H1 (cell line): ENCODE results near the gene RGL2. TPM values are rescaled to one million over a fixed set of nuclear protein-coding genes. Genes with fewer than 3 reads are reported as not detected.

Experiments
- CTCF ChIA-PET: fragments of 300-600 bp; sonication (Branson Sonifier 250); formaldehyde crosslinking; loops from one replicate; lab custom pipeline; 2021; ENCODE audit not compliant: partially characterized antibody; lab: Charles Lee
- POLR2A ChIA-PET: fragments of 300-600 bp; sonication (Branson Sonifier 250); formaldehyde crosslinking; loops from one replicate; lab custom pipeline; 2021; ENCODE audit warnings: inconsistent platforms; ENCODE audit not compliant: partially characterized antibody; lab: Charles Lee
- DNase-seq, 2 experiments: peaks; one replicate each; pipeline versions ENCODE4 v3.0.0 to v3.0.0-alpha.2; 2010 to 2022; ENCODE audit warnings: low spot score in 2 of 2, low read depth in 1 of 2, mixed read lengths in 1 of 2
- FAIRE-seq: peaks from 2 replicates; lab custom pipeline; 2011; peaks lifted over from hg19 to GRCh38; lab: Jason Lieb, UNC
- H2AFZ ChIP-seq: 2 replicates; pipeline ENCODE4 v1.8.1; 2012; ENCODE audit warnings: low read length, inconsistent platforms
- H2AK5ac ChIP-seq: 2 replicates; pipeline ENCODE4 v1.6.1; 2013; ENCODE audit warnings: low read depth, low read length
- H2BK120ac ChIP-seq: replicated peaks from 2 replicates; pipeline ENCODE3; 2013; ENCODE audit warnings: low read depth, low read length, inconsistent platforms
- H2BK12ac ChIP-seq: 2 replicates; pipeline ENCODE4 v1.6.1; 2013; ENCODE audit warnings: low read depth, low read length
- H2BK15ac ChIP-seq: 2 replicates; pipeline ENCODE4 v1.6.1; 2013; ENCODE audit warnings: low read length
- H2BK20ac ChIP-seq: 2 replicates; pipeline ENCODE4 v1.6.1; 2013; ENCODE audit warnings: low read length
- H2BK5ac ChIP-seq: 2 replicates; pipeline ENCODE4 v1.6.1; 2013; ENCODE audit warnings: low read depth, low read length
- H3K14ac ChIP-seq: 2 replicates; pipeline ENCODE4 v1.6.1; 2013; ENCODE audit warnings: inconsistent platforms; ENCODE audit not compliant: insufficient read length
- H3K18ac ChIP-seq: 2 replicates; pipeline ENCODE4 v1.6.1; 2013; ENCODE audit warnings: low read length; ENCODE audit errors: extremely low read depth
- H3K23ac ChIP-seq: 2 replicates; pipeline ENCODE4 v1.6.1; 2013; ENCODE audit warnings: inconsistent platforms; ENCODE audit not compliant: insufficient read length
- H3K23me2 ChIP-seq: 2 replicates; pipeline ENCODE4 v1.6.1; 2013; ENCODE audit warnings: low read depth, low read length
- H3K27ac ChIP-seq: 2 replicates; pipeline ENCODE4 v1.6.1; 2011; ENCODE audit warnings: low read depth, low read length, inconsistent platforms
- H3K27me3 ChIP-seq, 4 experiments: replicated peaks in 1 of 4; 1 replicate in 1 of 4; 2 replicates in 3 of 4; pipeline versions ENCODE4 v1.6.1 to v1.8.1; 2011 to 2013; ENCODE audit warnings: low read length in 3 of 4, mild to moderate bottlenecking in 3 of 4, inconsistent platforms in 2 of 4, mixed read lengths in 2 of 4, moderate library complexity in 1 of 4; ENCODE audit not compliant: control insufficient read depth in 3 of 4, insufficient read depth in 3 of 4; ENCODE audit errors: extremely low read depth in 1 of 4
- H3K36me3 ChIP-seq, 4 experiments: 2 replicates each; pipeline versions ENCODE4 v1.6.1 to v1.8.1; 2011 to 2013; ENCODE audit warnings: mild to moderate bottlenecking in 4 of 4, low read length in 3 of 4, moderate library complexity in 2 of 4, control low read depth in 1 of 4, inconsistent platforms in 1 of 4; ENCODE audit not compliant: insufficient read depth in 4 of 4, control insufficient read depth in 2 of 4
- H3K4ac ChIP-seq: replicated peaks from 2 replicates; pipeline ENCODE3; 2013; ENCODE audit warnings: low read length, low read depth, mixed read lengths, inconsistent platforms; ENCODE audit not compliant: insufficient read length
- H3K4me1 ChIP-seq, 4 experiments: replicated peaks in 1 of 4; 1 replicate in 1 of 4; 2 replicates in 3 of 4; pipeline versions ENCODE4 v1.6.1 to v1.8.1; 2011 to 2013; ENCODE audit warnings: low read length in 3 of 4, inconsistent platforms in 2 of 4, mixed read lengths in 1 of 4; ENCODE audit not compliant: insufficient read depth in 4 of 4, control insufficient read depth in 3 of 4
- H3K4me2 ChIP-seq, 2 experiments: 2 replicates each; pipeline versions ENCODE4 v1.6.1 to v1.8.1; 2011 to 2013; ENCODE audit warnings: low read depth in 2 of 2, low read length in 2 of 2, control low read depth in 1 of 2, inconsistent platforms in 1 of 2, mild to moderate bottlenecking in 1 of 2; ENCODE audit not compliant: insufficient read depth in 1 of 2
- H3K4me3 ChIP-seq, 4 experiments: fragments of 200-600, 300-600 bp in 1 of 4; sonication (generic), shearing (Covaris generic), sonication (Bioruptor Twin) in 1 of 4; 2 replicates each; pipeline versions ENCODE4 v1.5.1 to v1.8.1; 2011 to 2016; ENCODE audit warnings: low read length in 4 of 4, low read depth in 3 of 4, control low read depth in 2 of 4, inconsistent platforms in 2 of 4, mild to moderate bottlenecking in 2 of 4, mixed read lengths in 1 of 4, moderate library complexity in 1 of 4; ENCODE audit not compliant: insufficient read depth in 2 of 4; ENCODE audit errors: extremely low read depth in 1 of 4
- H3K56ac ChIP-seq: replicated peaks from 2 replicates; pipeline ENCODE3; 2013; ENCODE audit warnings: low read depth, mild to moderate bottlenecking, mixed read lengths, low read length, inconsistent platforms; ENCODE audit not compliant: insufficient read length
- H3K79me1 ChIP-seq: 2 replicates; pipeline ENCODE4 v1.6.1; 2013; ENCODE audit warnings: low read depth, low read length, control low read depth
- H3K79me2 ChIP-seq, 2 experiments: 2 replicates each; pipeline versions ENCODE4 v1.6.1 to v1.8.1; 2012 to 2013; ENCODE audit warnings: low read length in 2 of 2, mild to moderate bottlenecking in 2 of 2, inconsistent platforms in 1 of 2; ENCODE audit not compliant: insufficient read depth in 2 of 2, control insufficient read depth in 1 of 2
- H3K9ac ChIP-seq, 4 experiments: replicated peaks in 1 of 4; 1 replicate in 1 of 4; 2 replicates in 3 of 4; pipeline versions ENCODE4 v1.6.1 to v1.8.1; 2011 to 2013; ENCODE audit warnings: low read depth in 3 of 4, low read length in 3 of 4, control low read depth in 2 of 4, mild to moderate bottlenecking in 2 of 4, moderate library complexity in 2 of 4, inconsistent platforms in 1 of 4; ENCODE audit errors: extremely low read depth in 1 of 4
- H3K9me3 ChIP-seq, 2 experiments: 2 replicates each; pipeline versions ENCODE4 v1.6.1 to v1.8.1; 2012 to 2013; ENCODE audit warnings: mild to moderate bottlenecking in 2 of 2, moderate library complexity in 2 of 2, control low read depth in 1 of 2, inconsistent platforms in 1 of 2, low read depth in 1 of 2, low read length in 1 of 2, mixed read lengths in 1 of 2; ENCODE audit not compliant: insufficient read depth in 2 of 2
- H4K20me1 ChIP-seq, 2 experiments: replicated peaks in 1 of 2; 2 replicates each; pipeline versions ENCODE3 to v1.8.1; 2011 to 2013; ENCODE audit warnings: inconsistent platforms in 2 of 2, low read length in 2 of 2, mild to moderate bottlenecking in 1 of 2; ENCODE audit not compliant: insufficient read depth in 2 of 2, control insufficient read depth in 1 of 2
- H4K5ac ChIP-seq: 2 replicates; pipeline ENCODE4 v1.6.1; 2013; ENCODE audit warnings: low read length, low read depth, mixed read lengths, inconsistent platforms; ENCODE audit not compliant: insufficient read length
- H4K8ac ChIP-seq: 2 replicates; pipeline ENCODE4 v1.8.0; 2013; ENCODE audit warnings: mild to moderate bottlenecking, moderate library complexity, low read length, inconsistent platforms; ENCODE audit not compliant: insufficient read depth; ENCODE audit errors: extremely low read depth
- H4K91ac ChIP-seq: replicated peaks from 2 replicates; pipeline ENCODE3; 2013; ENCODE audit warnings: low read length, mixed read lengths, inconsistent platforms; ENCODE audit not compliant: insufficient read length
- ASH2L ChIP-seq: fragments of 200-600, 300-600 bp; sonication (generic); IDR thresholded peaks from one replicate; pipeline ENCODE4 v1.7.1; 2017; ENCODE audit warnings: low read length
- CBX8 ChIP-seq: fragments of 300-800, 300-1000 bp; sonication (generic); IDR thresholded peaks from 2 replicates; pipeline ENCODE4 v1.7.1; 2016; ENCODE audit warnings: low read depth, low read length, borderline replicate concordance
- CREB1 ChIP-seq: IDR thresholded peaks from 2 replicates; pipeline ENCODE4 v1.6.1; 2012; ENCODE audit warnings: inconsistent platforms
- EP300 ChIP-seq, 2 experiments: IDR thresholded peaks; 1 replicate in 1 of 2; 2 replicates in 1 of 2; pipeline ENCODE4 v1.6.1; 2011 to 2012; ENCODE audit warnings: low read depth in 2 of 2, low read length in 2 of 2, mild to moderate bottlenecking in 2 of 2, borderline replicate concordance in 1 of 2, inconsistent platforms in 1 of 2, moderate library complexity in 1 of 2
- FOSL1 ChIP-seq: IDR thresholded peaks from 2 replicates; pipeline ENCODE4 v1.6.1; 2011; ENCODE audit warnings: mild to moderate bottlenecking, low read depth, low read length, moderate library complexity; ENCODE audit not compliant: insufficient read depth
- PHF8 ChIP-seq: fragments of 200-600 bp; sonication (generic); conservative IDR thresholded peaks from 2 replicates; pipeline ENCODE4 v1.7.1; 2012; ENCODE audit warnings: low read depth, mild to moderate bottlenecking, inconsistent platforms, low read length, moderate library complexity
- POLR2A ChIP-seq, 2 experiments: IDR thresholded peaks; 1 replicate in 1 of 2; 2 replicates in 1 of 2; pipeline ENCODE4 v1.6.1; 2011; ENCODE audit warnings: low read depth in 2 of 2, low read length in 2 of 2, mild to moderate bottlenecking in 2 of 2; ENCODE audit errors: control extremely low read depth in 1 of 2
- RNF2 ChIP-seq: fragments of 200-900, 300-1000 bp; sonication (generic); IDR thresholded peaks from 2 replicates; pipeline ENCODE4 v1.7.1; 2016; ENCODE audit warnings: borderline replicate concordance, low read depth, mild to moderate bottlenecking, antibody characterized with exemption, low read length; ENCODE audit not compliant: poor library complexity, severe bottlenecking; ENCODE audit errors: missing control alignments
- SP4 ChIP-seq: IDR thresholded peaks from 2 replicates; pipeline ENCODE4 v1.6.1; 2012; ENCODE audit warnings: low read length, inconsistent platforms
- TAF7 ChIP-seq: optimal IDR thresholded peaks from 2 replicates; pipeline ENCODE3; 2011; ENCODE audit warnings: low read depth, mild to moderate bottlenecking, inconsistent platforms, low read length, moderate library complexity, borderline replicate concordance
- YY1 ChIP-seq: IDR thresholded peaks from 2 replicates; pipeline ENCODE4 v1.6.1; 2011; ENCODE audit warnings: low read depth, mild to moderate bottlenecking, low read length
- whole genome bisulfite sequencing, 2 experiments: shearing (Covaris generic) in 1 of 2; methylation state at CpG; one replicate each; pipeline versions ENCODE4 v1.1.6 to v1.1.7; 2013 to 2015; ENCODE audit warnings: low lambda C conversion rate in 2 of 2, mixed read lengths in 2 of 2, inconsistent platforms in 1 of 2, low coverage in 1 of 2, missing lambda C conversion rate in 1 of 2; ENCODE audit not compliant: insufficient replicate concordance in 2 of 2, insufficient coverage in 1 of 2, insufficient read length in 1 of 2; ENCODE audit errors: extremely low coverage in 1 of 2, missing lambda C conversion rate in 1 of 2; 5-methylcytosine and 5-hydroxymethylcytosine counted together
- polyA plus RNA-seq, 7 experiments: library from polyadenylated mRNA; depleted of rRNA in 3 of 7; stranded (reverse) in 5 of 7; unstranded in 2 of 7; fragments of >200 nt in 5 of 7; fragments of 200-250 nt in 2 of 7; gene quantifications; 1 replicate in 5 of 7; 2 replicates in 1 of 7; 4 replicates in 1 of 7; pipeline versions ENCODE4 v1.2.1 to v1.2.3, GENCODE V29; 2011 to 2013; ENCODE audit warnings: missing spikeins in 2 of 7, mixed read lengths in 2 of 7
- total RNA-seq: library from RNA; stranded (reverse); fragmentation: NEBNext Ultra II Directional; extraction: Animal tissue kit (Norgen Biotek cat#: 25700); gene quantifications from 2 replicates; pipeline ENCODE4 v1.2.1, GENCODE V29; 2021

Gene RGL2
- total and polyA plus RNA-seq, 2 of the 8 experiments (the other 6 are each of a cell fraction or from before 2014, with no cell fraction given): 58.1 to 80.3 TPM

DNA sequence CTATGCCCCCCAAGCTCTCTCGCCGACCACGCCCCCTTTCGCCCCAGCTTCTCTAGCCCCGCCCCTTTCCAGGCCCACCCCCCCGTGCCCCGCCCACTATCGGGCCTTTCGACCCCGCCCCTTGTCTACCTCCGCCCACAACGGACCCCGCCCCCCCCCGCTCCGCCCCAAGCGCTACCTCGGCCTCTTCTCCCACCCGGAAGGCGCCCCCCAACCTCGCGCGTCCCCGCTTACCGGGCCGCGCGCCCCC is 18.6 kb upstream of the RGL2 start:
- Histone ChIP-seq H3K23me2 (peaks cover 32% of the 10 kb centered on the region), H3K79me1 (peaks cover 7% of the 10 kb centered on the region; the same call in 1 of the 2 replicates), H3K4ac (no peak overlapping the region), H4K91ac (no peak overlapping the region), H2BK120ac (no peak overlapping the region), H3K14ac (no peak overlapping the region), H3K27ac (no peak overlapping the region), H2BK5ac (no peak overlapping the region; the same call in 1 of the 2 replicates), H3K36me3 (peaks cover 10 to 31% (median 21%) of the 10 kb centered on the region in 4 experiments; a peak in 7 of 8 replicates), H4K5ac (no peak overlapping the region), H2BK20ac (no peak overlapping the region), H3K27me3 (no peaks in the 10 kb centered on the region), H3K4me3 (peak overlapping the region; percentile 49 to 82 (median 64)), H3K4me1 (peaks cover 0 to 35% (median 22%) of the 10 kb centered on the region in 4 experiments; a peak in 6 of 7 replicates), H2AK5ac (no peak overlapping the region), H3K18ac (no peak overlapping the region), H2BK15ac (no peak overlapping the region), H2AFZ (no peak overlapping the region), H3K79me2 (peaks cover 0 to 31% of the 10 kb centered on the region in 2 experiments; a peak in 3 of 4 replicates), H4K20me1 (peaks cover 2 to 5% of the 10 kb centered on the region in 2 experiments), H3K9ac (no peak overlapping the region), H3K23ac (no peak overlapping the region), H4K8ac (no peak overlapping the region), H3K4me2 (peak overlapping the region; percentile 65 to 66), H3K9me3 (no peaks in the 10 kb centered on the region; a peak in 1 of 4 replicates), H2BK12ac (no peak overlapping the region), H3K56ac (no peak overlapping the region)
- no CpG with 5 or more reads among the region's 27 CpGs for WGBS, 2 experiments
- DNase-seq (peak in 1 of 2 experiments; percentile 83), FAIRE-seq (no peak)
- ChIA-PET POLR2A (interaction anchor here (0.6 to 3.5 kb wide), 16 partner anchors 9 to 345 kb away, joined by 3 to 25 read pairs (median 4); partner anchors contain the start of genes B3GALT4, RGL2, RPS18 and VPS52), CTCF (interaction anchor here (0.7 to 2.7 kb wide), 7 partner anchors 11 to 108 kb away, joined by 3 to 8 read pairs (median 3); partner anchors contain the start of genes CUTA and RGL2)
- TF ChIP-seq EP300 (IDR thresholded peaks at IDR 0.05; ENCODE audit: borderline replicate concordance in 1 of 2, low read depth in 2 of 2, low read length in 2 of 2): no peak
- TF ChIP-seq SP4: no peak
- no peak for TF ChIP-seq CREB1
- no peak for TF ChIP-seq FOSL1
- TF ChIP-seq ASH2L: no peak
- TF ChIP-seq YY1: no peak
- TF ChIP-seq PHF8: no peak
- no peak for TF ChIP-seq RNF2
- no peak for TF ChIP-seq POLR2A (IDR thresholded peaks at IDR 0.05; ENCODE audit: control extremely low read depth in 1 of 2, low read depth in 2 of 2, low read length in 2 of 2)
- no peak for TF ChIP-seq CBX8
- TF ChIP-seq TAF7: no peak
